Measurements from ENCODE around the gene STIL.

DNA sequence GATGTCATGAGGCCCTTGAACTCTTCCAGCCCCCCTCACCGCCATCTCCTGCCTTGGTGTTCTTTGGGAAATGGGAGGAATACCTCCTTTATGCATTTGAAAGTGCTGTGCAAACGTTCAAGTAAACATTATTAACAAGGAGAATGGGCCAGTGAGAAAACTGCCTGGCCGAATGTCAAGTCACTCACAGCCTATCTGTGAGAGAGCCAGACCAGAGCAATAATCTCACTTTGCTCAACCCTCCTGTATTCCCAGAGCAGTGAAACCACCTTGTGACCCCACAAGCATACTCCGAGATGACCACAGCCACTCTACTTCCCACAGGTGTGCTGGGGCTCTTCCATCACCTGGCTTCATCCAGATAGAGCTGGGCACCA is 87.1 kb downstream of the STIL start:
- no peak for TF ChIP-seq YY1 (IDR thresholded peaks at IDR 0.05; ENCODE audit: insufficient read depth, insufficient read length)
- TF ChIP-seq ZNF274 (IDR thresholded peaks at IDR 0.05; ENCODE audit: low read depth, low read length) = no peak
